Measurements from ENCODE around the gene CRYGS.

The CRYGS gene

DNA sequence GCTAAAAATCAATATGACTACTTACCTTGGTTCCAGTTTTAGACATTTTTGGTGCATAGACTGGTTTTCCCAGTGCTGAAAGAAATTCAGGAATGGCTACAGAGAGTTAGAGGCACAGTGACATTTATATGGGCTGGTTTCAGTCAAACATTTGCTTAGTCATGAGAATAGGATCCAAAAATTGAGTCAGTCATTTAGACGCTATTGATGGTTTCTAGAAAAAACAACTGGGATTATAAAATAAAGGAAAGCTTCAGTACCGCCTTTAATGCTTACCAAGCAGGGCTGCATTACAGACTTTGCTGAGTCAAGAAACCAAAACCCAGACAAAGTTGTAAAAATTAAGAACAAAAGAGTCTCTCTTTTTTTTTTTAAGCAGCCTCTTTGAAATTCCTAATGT is at the start of gene CRYGS:
Gene CRYGS (minus strand): TSS at position 100 of the 400 bp plus-strand sequence. CDS start 54 bp downstream, at position 46.
- TF ChIP-seq YY1 (IDR thresholded peaks at IDR 0.05; ENCODE audit: insufficient read depth, insufficient read length) (no peak), SUZ12 (IDR thresholded peaks at IDR 0.05; ENCODE audit: extremely low read depth, insufficient read depth, insufficient read length) (no peak), ZNF274 (IDR thresholded peaks at IDR 0.05; ENCODE audit: low read depth, low read length) (no peak)
- DNase-seq (ENCODE audit: low read depth, low spot score): no peak
- H3K9me3 ChIP-seq (ENCODE audit: insufficient read depth, low read length): no peaks in the 10 kb centered on the region
- no peak within 1 kb of the TSS for H3K9ac ChIP-seq (ENCODE audit: insufficient read length, low read depth)
- H3K27me3 ChIP-seq (ENCODE audit: insufficient read depth, insufficient read length): no peaks in the 10 kb centered on the region
- no peaks in the 10 kb centered on the region for H3K4me1 ChIP-seq (ENCODE audit: insufficient read depth, insufficient read length)
- H3K4me3 ChIP-seq (ENCODE audit: insufficient read length, low read depth): no peak within 1 kb of the TSS
- peaks cover 28% of the 10 kb centered on the region for H3K36me3 ChIP-seq (ENCODE audit: insufficient read depth, insufficient read length, low read length)

DNA sequence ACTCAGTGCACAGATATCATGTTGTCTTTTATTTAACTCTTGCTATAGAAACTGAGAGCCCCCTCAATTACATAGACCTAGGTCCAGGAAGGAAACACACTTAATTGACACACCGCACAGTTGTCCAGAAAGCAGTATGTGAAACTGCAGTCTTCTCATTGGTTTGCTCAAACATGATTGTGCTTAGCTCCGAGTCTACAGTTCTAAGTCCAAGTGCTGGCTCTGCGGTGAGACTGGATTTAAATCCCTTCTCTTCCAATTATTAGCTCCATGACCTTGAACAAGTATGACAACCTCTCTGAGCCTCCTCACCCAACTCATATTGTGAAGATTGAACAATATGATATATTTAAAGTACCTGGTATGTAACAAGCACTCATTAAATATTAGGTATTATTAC is 49.7 kb upstream of the CRYGS start:
- Histone ChIP-seq H3K27me3 (ENCODE audit: insufficient read depth, insufficient read length) (no peaks in the 10 kb centered on the region), H3K4me3 (ENCODE audit: insufficient read length, low read depth) (no peak overlapping the region), H3K9ac (ENCODE audit: insufficient read length, low read depth) (no peak overlapping the region), H3K9me3 (ENCODE audit: insufficient read depth, low read length) (no peaks in the 10 kb centered on the region), H3K4me1 (ENCODE audit: insufficient read depth, insufficient read length) (no peaks in the 10 kb centered on the region), H3K36me3 (ENCODE audit: insufficient read depth, insufficient read length, low read length) (no peaks in the 10 kb centered on the region)
- TF ChIP-seq YY1 (IDR thresholded peaks at IDR 0.05; ENCODE audit: insufficient read depth, insufficient read length): no peak
- TF ChIP-seq SUZ12 (IDR thresholded peaks at IDR 0.05; ENCODE audit: extremely low read depth, insufficient read depth, insufficient read length): no peak
- no peak for TF ChIP-seq ZNF274 (IDR thresholded peaks at IDR 0.05; ENCODE audit: low read depth, low read length)
- DNase-seq (ENCODE audit: low read depth, low spot score): no peak

- H3K4me3 ChIP-seq (ENCODE audit: insufficient read length, low read depth): no peak overlapping the region
- no peaks in the 10 kb centered on the region for H3K4me1 ChIP-seq (ENCODE audit: insufficient read depth, insufficient read length)
- TF ChIP-seq SUZ12 (IDR thresholded peaks at IDR 0.05; ENCODE audit: extremely low read depth, insufficient read depth, insufficient read length) (no peak), ZNF274 (IDR thresholded peaks at IDR 0.05; ENCODE audit: low read depth, low read length) (no peak), YY1 (IDR thresholded peaks at IDR 0.05; ENCODE audit: insufficient read depth, insufficient read length) (no peak)
- no peaks in the 10 kb centered on the region for H3K9me3 ChIP-seq (ENCODE audit: insufficient read depth, low read length)
- H3K36me3 ChIP-seq (ENCODE audit: insufficient read depth, insufficient read length, low read length): peaks cover 3% of the 10 kb centered on the region
- H3K27me3 ChIP-seq (ENCODE audit: insufficient read depth, insufficient read length): no peaks in the 10 kb centered on the region
- H3K9ac ChIP-seq (ENCODE audit: insufficient read length, low read depth): no peak overlapping the region
- DNase-seq (ENCODE audit: low read depth, low spot score): no peak
Measured at GRCh38 chr3:186592682-186593081, 48.5 kb upstream of the CRYGS start.

- TF ChIP-seq ZNF274 (IDR thresholded peaks at IDR 0.05; ENCODE audit: low read depth, low read length) (no peak), SUZ12 (IDR thresholded peaks at IDR 0.05; ENCODE audit: extremely low read depth, insufficient read depth, insufficient read length) (no peak), YY1 (IDR thresholded peaks at IDR 0.05; ENCODE audit: insufficient read depth, insufficient read length) (no peak)
- Histone ChIP-seq H3K36me3 (ENCODE audit: insufficient read depth, insufficient read length, low read length) (peaks cover 9% of the 10 kb centered on the region), H3K4me1 (ENCODE audit: insufficient read depth, insufficient read length) (no peaks in the 10 kb centered on the region), H3K4me3 (ENCODE audit: insufficient read length, low read depth) (no peak overlapping the region), H3K9me3 (ENCODE audit: insufficient read depth, low read length) (no peaks in the 10 kb centered on the region), H3K27me3 (ENCODE audit: insufficient read depth, insufficient read length) (no peaks in the 10 kb centered on the region), H3K9ac (ENCODE audit: insufficient read length, low read depth) (no peak overlapping the region)
- DNase-seq (ENCODE audit: low read depth, low spot score): no peak
Measured at GRCh38 chr3:186590580-186591295, 46.6 kb upstream of the CRYGS start.

DNA sequence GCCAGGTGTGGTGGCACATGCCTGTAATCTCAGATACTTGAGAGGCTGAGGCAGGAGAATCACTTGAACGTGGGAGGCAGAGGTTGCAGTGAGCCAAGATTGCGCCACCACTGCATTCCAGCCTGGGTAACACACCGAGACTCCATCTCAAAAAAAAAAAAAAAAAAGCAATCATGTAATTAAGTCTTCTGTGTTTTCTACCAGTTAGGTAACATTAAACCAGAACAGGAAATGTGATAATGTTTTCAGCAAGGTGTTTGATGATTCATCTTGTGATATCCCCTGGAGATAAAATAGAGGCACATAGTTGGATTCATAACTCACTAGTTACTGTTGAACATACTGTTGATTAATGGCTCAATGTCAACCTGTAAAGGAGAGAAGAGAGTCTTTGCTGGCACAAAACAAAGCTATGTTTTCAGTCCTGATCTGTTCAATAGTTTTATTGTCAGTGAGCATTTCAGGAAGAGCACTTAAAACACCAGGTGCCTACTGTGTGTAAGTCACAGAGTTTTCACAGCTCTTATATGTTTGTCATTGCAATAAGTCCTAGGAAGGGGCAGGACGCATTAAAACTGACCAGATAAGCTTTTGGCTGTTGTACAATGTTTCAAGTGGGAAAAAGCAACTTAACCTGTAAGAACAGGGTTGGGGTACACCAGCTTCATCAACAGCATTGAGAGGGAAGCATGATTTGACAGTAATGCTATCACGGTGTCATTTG is 45.8 kb upstream of the CRYGS start:
- Histone ChIP-seq H3K36me3 (ENCODE audit: insufficient read depth, insufficient read length, low read length) (peaks cover 16% of the 10 kb centered on the region), H3K4me3 (ENCODE audit: insufficient read length, low read depth) (no peak overlapping the region), H3K9me3 (ENCODE audit: insufficient read depth, low read length) (no peaks in the 10 kb centered on the region), H3K4me1 (ENCODE audit: insufficient read depth, insufficient read length) (no peaks in the 10 kb centered on the region), H3K9ac (ENCODE audit: insufficient read length, low read depth) (no peak overlapping the region), H3K27me3 (ENCODE audit: insufficient read depth, insufficient read length) (no peaks in the 10 kb centered on the region)
- no peak for TF ChIP-seq SUZ12 (IDR thresholded peaks at IDR 0.05; ENCODE audit: extremely low read depth, insufficient read depth, insufficient read length)
- no peak for TF ChIP-seq YY1 (IDR thresholded peaks at IDR 0.05; ENCODE audit: insufficient read depth, insufficient read length)
- TF ChIP-seq ZNF274 (IDR thresholded peaks at IDR 0.05; ENCODE audit: low read depth, low read length): no peak
- DNase-seq (ENCODE audit: low read depth, low spot score): no peak

- no peaks in the 10 kb centered on the region for H3K4me1 ChIP-seq (ENCODE audit: insufficient read depth, insufficient read length)
- no peak for TF ChIP-seq YY1 (IDR thresholded peaks at IDR 0.05; ENCODE audit: insufficient read depth, insufficient read length)
- TF ChIP-seq SUZ12 (IDR thresholded peaks at IDR 0.05; ENCODE audit: extremely low read depth, insufficient read depth, insufficient read length): no peak
- no peak for TF ChIP-seq ZNF274 (IDR thresholded peaks at IDR 0.05; ENCODE audit: low read depth, low read length)
- no peak overlapping the region for H3K4me3 ChIP-seq (ENCODE audit: insufficient read length, low read depth)
Measured at GRCh38 chr3:186589121-186589520, 44.9 kb upstream of the CRYGS start.

GRCh38 chr3:186588632-186589031 is 44.5 kb upstream of the CRYGS start:
- Histone ChIP-seq H3K9ac (ENCODE audit: insufficient read length, low read depth) (no peak overlapping the region), H3K9me3 (ENCODE audit: insufficient read depth, low read length) (no peaks in the 10 kb centered on the region), H3K4me3 (ENCODE audit: insufficient read length, low read depth) (no peak overlapping the region), H3K36me3 (ENCODE audit: insufficient read depth, insufficient read length, low read length) (peaks cover 30% of the 10 kb centered on the region), H3K27me3 (ENCODE audit: insufficient read depth, insufficient read length) (no peaks in the 10 kb centered on the region), H3K4me1 (ENCODE audit: insufficient read depth, insufficient read length) (no peaks in the 10 kb centered on the region)
- no peak for DNase-seq (ENCODE audit: low read depth, low spot score)
- TF ChIP-seq YY1 (IDR thresholded peaks at IDR 0.05; ENCODE audit: insufficient read depth, insufficient read length): no peak
- no peak for TF ChIP-seq SUZ12 (IDR thresholded peaks at IDR 0.05; ENCODE audit: extremely low read depth, insufficient read depth, insufficient read length)
- TF ChIP-seq ZNF274 (IDR thresholded peaks at IDR 0.05; ENCODE audit: low read depth, low read length): no peak

More at GRCh38 chr3:186589121-186589520, 44.9 kb upstream of the CRYGS start:
- H3K9ac ChIP-seq (ENCODE audit: insufficient read length, low read depth): no peak overlapping the region
- no peaks in the 10 kb centered on the region for H3K9me3 ChIP-seq (ENCODE audit: insufficient read depth, low read length)
- no peaks in the 10 kb centered on the region for H3K27me3 ChIP-seq (ENCODE audit: insufficient read depth, insufficient read length)
- no peak for DNase-seq (ENCODE audit: low read depth, low spot score)
- H3K36me3 ChIP-seq (ENCODE audit: insufficient read depth, insufficient read length, low read length): peaks cover 25% of the 10 kb centered on the region

Data from NT2/D1 (cell line).